GM21381 (cell line): ENCODE measurements around the gene LCE4A.
"Not testable (repeated sequence)": the region's sequence is repeated elsewhere in the genome, so short reads cannot be mapped to it uniquely, and the experiment has no call there.

Experiments
- ATAC-seq: cut with Tn5 transposase; IDR thresholded peaks from one replicate; pipeline ENCODE4 v1.9.1; 2021; ENCODE audit warnings: mild to moderate bottlenecking, moderate library complexity; ENCODE audit not compliant: unreplicated experiment

LCE4A gene

GRCh38 chr1:152707860-152708259 lies at the start of gene LCE4A:
TSS of gene LCE4A (plus strand) at chr1:152708160. CDS start at chr1:152709076, 916 bp downstream.
- no peak for ATAC-seq

- no peak for ATAC-seq
Measured at GRCh38 chr1:152658649-152659048, 49.3 kb upstream of the LCE4A start.

GRCh38 chr1:152663098-152663497 lies 44.9 kb upstream of the LCE4A start, which contains the start of gene LCE2D:
TSS of gene LCE2D (plus strand) at chr1:152663380. CDS start at chr1:152664106, 726 bp downstream.
- ATAC-seq = no peak

GRCh38 chr1:152666171-152666570 lies 41.8 kb upstream of the LCE4A start:
- not testable (repeated sequence) for ATAC-seq

GRCh38 chr1:152667648-152668047 lies 40.3 kb upstream of the LCE4A start:
- no peak for ATAC-seq

- ATAC-seq = no peak
Measured at GRCh38 chr1:152673016-152673415, 34.9 kb upstream of the LCE4A start.

- not testable (repeated sequence) for ATAC-seq
Measured at GRCh38 chr1:152674983-152675382, 33.0 kb upstream of the LCE4A start, which contains the start of gene LCE2C. TSS of gene LCE2C (plus strand) at chr1:152675279. CDS start at chr1:152676016, 737 bp downstream.

GRCh38 chr1:152679459-152679858 lies 28.5 kb upstream of the LCE4A start:
- no peak for ATAC-seq

GRCh38 chr1:152681616-152682015 lies 26.3 kb upstream of the LCE4A start:
- ATAC-seq = no peak

- no peak for ATAC-seq
Measured at GRCh38 chr1:152683846-152684245, 24.1 kb upstream of the LCE4A start.

GRCh38 chr1:152685823-152686222 lies 22.1 kb upstream of the LCE4A start, which contains the start of gene LCE2B:
TSS of gene LCE2B (plus strand) at chr1:152686123. CDS start at chr1:152686844, 721 bp downstream.
- not testable (repeated sequence) for ATAC-seq

GRCh38 chr1:152697701-152698600 lies 10.0 kb upstream of the LCE4A start, which contains the start of gene LCE2A:
TSS of gene LCE2A (plus strand) at chr1:152698345. CDS start at chr1:152698902, 557 bp downstream.
- ATAC-seq = no peak

GRCh38 chr1:152699746-152700145 lies 8.2 kb upstream of the LCE4A start:
- ATAC-seq = no peak

- no peak for ATAC-seq
Measured at GRCh38 chr1:152718238-152718637, 10.3 kb downstream of the LCE4A start.

GRCh38 chr1:152725261-152725660 lies 17.3 kb downstream of the LCE4A start:
- ATAC-seq = no peak

- ATAC-seq = no peak
Measured at GRCh38 chr1:152728986-152729385, 21.0 kb downstream of the LCE4A start.

- ATAC-seq = no peak
Measured at GRCh38 chr1:152735648-152736047, 27.7 kb downstream of the LCE4A start.

- ATAC-seq = no peak
Measured at GRCh38 chr1:152737997-152738396, 30.0 kb downstream of the LCE4A start.

GRCh38 chr1:152739841-152740240 lies 31.9 kb downstream of the LCE4A start:
- ATAC-seq = no peak

- ATAC-seq = no peak
Measured at GRCh38 chr1:152741656-152742055, 33.7 kb downstream of the LCE4A start.

- ATAC-seq = no peak
Measured at GRCh38 chr1:152743371-152744145, 35.6 kb downstream of the LCE4A start.
